ENCODE measurements around the gene FCGBP. TPM values are rescaled to one million over a fixed set of nuclear protein-coding genes. Genes with fewer than 3 reads are reported as not detected.

Gene FCGBP
- polyA plus RNA-seq, 1 experiment, result 0.01 TPM

- Histone ChIP-seq H3K4me3 (ENCODE audit: low read depth, low read length) (no peak overlapping the region), H3K36me3 (ENCODE audit: control insufficient read depth, insufficient read depth, low read length) (no peaks in the 10 kb centered on the region), H3K27me3 (ENCODE audit: control insufficient read depth, insufficient read depth, low read length) (no peaks in the 10 kb centered on the region)
- POLR2A ChIA-PET, result no interaction called here
- TF ChIP-seq CTCF (IDR thresholded peaks at IDR 0.05; ENCODE audit: insufficient read depth, low read depth, low read length), result no peak
- CTCF ChIA-PET, result no interaction called here
- no peak for DNase-seq (ENCODE audit: low read depth)
Observed at GRCh38 chr19:39953915-39954314, 19.5 kb upstream of the FCGBP start.

DNA sequence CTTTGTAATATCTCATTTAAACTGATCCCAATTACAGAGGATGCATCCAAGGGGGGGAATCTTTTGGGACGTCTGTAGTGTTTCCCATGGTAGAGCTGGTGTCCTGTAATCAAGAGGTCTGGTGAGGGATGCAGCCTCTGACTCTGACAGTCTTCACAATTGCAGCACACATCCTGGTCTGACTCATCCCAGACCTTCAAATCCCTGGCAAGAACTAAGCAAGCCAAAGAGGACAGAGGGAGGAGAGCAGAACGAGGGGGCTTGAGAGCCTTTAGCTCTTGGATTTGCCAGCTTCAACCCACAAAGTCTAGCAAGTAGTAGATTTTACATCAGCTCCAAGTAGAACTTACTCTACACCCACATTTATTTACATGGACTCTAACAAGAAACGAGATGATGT lies 17.3 kb upstream of the FCGBP start:
- Histone ChIP-seq H3K36me3 (ENCODE audit: control insufficient read depth, insufficient read depth, low read length) (no peaks in the 10 kb centered on the region), H3K27me3 (ENCODE audit: control insufficient read depth, insufficient read depth, low read length) (no peaks in the 10 kb centered on the region), H3K4me3 (ENCODE audit: low read depth, low read length) (no peak overlapping the region)
- POLR2A ChIA-PET, result no interaction called here
- DNase-seq (ENCODE audit: low read depth), result no peak
- TF ChIP-seq CTCF (IDR thresholded peaks at IDR 0.05; ENCODE audit: insufficient read depth, low read depth, low read length), result no peak
- CTCF ChIA-PET, result interaction anchor here (1.3 kb wide), 1 partner anchor 10 kb away, joined by 4 read pairs; no protein-coding TSS in a partner anchor

DNA sequence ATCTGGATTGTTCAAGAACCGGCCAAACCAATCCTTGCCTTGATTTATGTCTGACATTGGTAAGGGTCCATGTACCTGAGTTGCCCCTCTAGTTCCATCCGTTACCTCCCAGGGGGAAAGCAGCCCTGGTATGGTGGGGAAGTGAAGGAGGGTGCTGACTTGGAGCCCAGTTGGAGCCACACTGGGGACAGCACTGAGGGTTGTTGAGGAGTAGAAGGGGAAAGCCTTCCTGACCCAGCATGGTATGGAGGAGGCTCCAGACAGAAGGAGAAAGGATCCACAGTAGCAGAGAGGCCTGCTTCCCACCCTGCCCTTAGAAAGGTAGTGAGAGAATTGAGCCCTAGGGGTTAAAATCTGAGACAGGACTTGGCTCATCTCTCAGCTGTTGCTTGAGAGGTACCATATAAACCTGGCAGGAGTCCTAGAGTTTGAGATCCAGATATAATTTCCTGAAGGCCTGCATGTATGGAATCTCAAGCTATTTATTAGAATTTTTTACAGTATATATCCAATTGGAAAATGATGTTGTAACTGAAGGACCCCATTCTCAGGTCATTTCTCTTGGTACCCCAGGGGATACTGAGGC lies 16.7 kb upstream of the FCGBP start:
- no peak for DNase-seq (ENCODE audit: low read depth)
- Histone ChIP-seq H3K4me3 (ENCODE audit: low read depth, low read length) (no peak overlapping the region), H3K27me3 (ENCODE audit: control insufficient read depth, insufficient read depth, low read length) (no peaks in the 10 kb centered on the region), H3K36me3 (ENCODE audit: control insufficient read depth, insufficient read depth, low read length) (no peaks in the 10 kb centered on the region)
- no peak for TF ChIP-seq CTCF (IDR thresholded peaks at IDR 0.05; ENCODE audit: insufficient read depth, low read depth, low read length)
- POLR2A ChIA-PET, result no interaction called here
- CTCF ChIA-PET, result interaction anchor here (1.3 kb wide), 1 partner anchor 9 kb away, joined by 4 read pairs; no protein-coding TSS in a partner anchor

DNA sequence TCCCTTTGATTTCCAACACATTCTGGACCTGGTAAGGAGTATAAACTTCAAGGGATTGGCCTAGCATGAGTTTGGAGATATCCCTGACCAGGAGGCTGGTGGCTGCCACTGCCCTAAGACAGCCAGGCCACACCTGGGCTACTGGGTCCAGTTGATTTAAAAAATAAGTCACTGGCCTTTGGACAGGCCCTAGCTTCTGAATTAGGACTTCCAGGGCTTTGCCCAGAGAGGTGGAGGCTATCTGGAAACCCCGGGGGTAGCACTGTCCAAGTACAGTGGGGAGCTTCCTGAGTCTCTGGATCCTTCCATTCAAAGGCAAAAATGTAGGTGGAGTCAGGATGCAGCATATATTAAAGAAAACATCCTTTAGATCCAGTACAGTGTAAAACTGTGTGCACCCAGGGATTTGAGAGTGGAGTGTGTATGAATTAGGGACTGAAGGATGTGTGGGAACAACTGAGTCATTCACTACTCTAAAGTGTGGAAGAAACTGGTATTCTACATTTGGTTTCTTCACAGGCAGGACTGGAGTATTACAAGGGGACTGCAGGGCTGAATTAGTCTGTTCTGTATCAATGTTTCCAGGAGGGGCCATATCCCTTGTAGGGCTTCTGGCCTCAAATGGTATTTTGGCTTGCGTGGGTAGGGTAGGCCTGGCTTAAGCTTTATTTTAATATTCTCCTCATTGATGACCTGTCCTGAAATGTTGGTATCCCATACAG lies 14.8 kb upstream of the FCGBP start:
- no peak for DNase-seq (ENCODE audit: low read depth)
- CTCF ChIA-PET, result interaction anchor here (0.9 kb wide), 1 partner anchor 156 kb away, joined by 3 read pairs; no protein-coding TSS in a partner anchor

More for the DNA sequence above, 14.8 kb upstream of the FCGBP start:
- no peaks in the 10 kb centered on the region for H3K27me3 ChIP-seq (ENCODE audit: control insufficient read depth, insufficient read depth, low read length)
- H3K36me3 ChIP-seq (ENCODE audit: control insufficient read depth, insufficient read depth, low read length), result no peaks in the 10 kb centered on the region
- no peak for TF ChIP-seq CTCF (IDR thresholded peaks at IDR 0.05; ENCODE audit: insufficient read depth, low read depth, low read length)
- POLR2A ChIA-PET, result no interaction called here
- no peak overlapping the region for H3K4me3 ChIP-seq (ENCODE audit: low read depth, low read length)

Measured in BJ (cell line).